Measurements from ENCODE around the gene MICA. TPM values are rescaled to one million over a fixed set of nuclear protein-coding genes. Genes with fewer than 3 reads are reported as not detected.

MICA gene
- total and polyA plus RNA-seq, 9 of the 15 experiments (the other 6 are each of a cell fraction or from before 2014, with no cell fraction given): 11.8 to 24.6 (median 16.7) TPM

GRCh38 chr6:31419842-31420241 is 16.4 kb downstream of the MICA start:
- Histone ChIP-seq H3K36me3 (ENCODE audit: control insufficient read depth, insufficient read depth, low read length) (peaks cover 12% of the 10 kb centered on the region; the same call in 1 of the 3 replicates), H3K9me3 (replicated peaks; ENCODE audit: control insufficient read depth, insufficient read depth, low read depth, low read length) (no peaks in the 10 kb centered on the region), H3K4me2 (ENCODE audit: insufficient read depth, low read length) (no peak overlapping the region), H3K27me3 (ENCODE audit: control insufficient read depth in 2 of 2, insufficient read depth in 2 of 2, low read length in 2 of 2) (peaks cover 0 to 14% of the 10 kb centered on the region in 2 experiments; a peak in 2 of 5 replicates), H3K9me1 (ENCODE audit: control insufficient read depth, insufficient read depth, low read length) (no peaks in the 10 kb centered on the region), H2AFZ (ENCODE audit: low read depth, low read length) (no peak overlapping the region), H3K4me3 (no peak overlapping the region), H3K79me2 (ENCODE audit: control insufficient read depth, insufficient read depth, low read length) (no peaks in the 10 kb centered on the region), H3K27ac (ENCODE audit: extremely low read depth, low read depth, low read length) (no peak overlapping the region), H3K4me1 (replicated peaks in 1 of 2; ENCODE audit: control insufficient read depth in 2 of 2, insufficient read depth in 2 of 2, low read length in 2 of 2) (peaks cover 0 to 5% of the 10 kb centered on the region in 2 experiments; a peak in 3 of 5 replicates), H4K20me1 (replicated peaks; ENCODE audit: control insufficient read depth, insufficient read depth, low read length) (no peaks in the 10 kb centered on the region), H3K9ac (ENCODE audit: insufficient read depth in 1 of 2, low read depth in 2 of 2, low read length in 2 of 2) (no peak overlapping the region; a peak in 1 of 4 replicates)
- peak in 1 of 4 experiments; percentile 28 for DNase-seq (ENCODE audit: extremely low read depth in 1 of 4, low spot score in 3 of 4)
- CTCF ChIA-PET (ENCODE audit: low intra/inter-chr PET ratio): no interaction called here
- POLR2A ChIA-PET: interaction anchor here (0.8 kb wide), 1 partner anchor 12 kb away, joined by 3 read pairs; no protein-coding TSS in a partner anchor
- no peak for FAIRE-seq
- WGBS (ENCODE audit: insufficient coverage, low coverage, missing lambda C conversion rate): 2% methylated on average over 2 of the region's 2 CpGs
- no TSS peak for BruUV-seq (replicated peaks)
- in situ Hi-C loops (cut with MboI) (no loop called here), intact Hi-C loops (cut with micrococcal nuclease) (no loop called here)
- no peak for ATAC-seq
- TF ChIP-seq, protein P1, sequence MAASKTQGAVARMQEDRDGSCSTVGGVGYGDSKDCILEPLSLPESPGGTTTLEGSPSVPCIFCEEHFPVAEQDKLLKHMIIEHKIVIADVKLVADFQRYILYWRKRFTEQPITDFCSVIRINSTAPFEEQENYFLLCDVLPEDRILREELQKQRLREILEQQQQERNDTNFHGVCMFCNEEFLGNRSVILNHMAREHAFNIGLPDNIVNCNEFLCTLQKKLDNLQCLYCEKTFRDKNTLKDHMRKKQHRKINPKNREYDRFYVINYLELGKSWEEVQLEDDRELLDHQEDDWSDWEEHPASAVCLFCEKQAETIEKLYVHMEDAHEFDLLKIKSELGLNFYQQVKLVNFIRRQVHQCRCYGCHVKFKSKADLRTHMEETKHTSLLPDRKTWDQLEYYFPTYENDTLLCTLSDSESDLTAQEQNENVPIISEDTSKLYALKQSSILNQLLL (CRISPR knock-in tag; IDR thresholded peaks at IDR 0.05; ENCODE audit: borderline replicate concordance): no peak
- TF ChIP-seq, protein P2, sequence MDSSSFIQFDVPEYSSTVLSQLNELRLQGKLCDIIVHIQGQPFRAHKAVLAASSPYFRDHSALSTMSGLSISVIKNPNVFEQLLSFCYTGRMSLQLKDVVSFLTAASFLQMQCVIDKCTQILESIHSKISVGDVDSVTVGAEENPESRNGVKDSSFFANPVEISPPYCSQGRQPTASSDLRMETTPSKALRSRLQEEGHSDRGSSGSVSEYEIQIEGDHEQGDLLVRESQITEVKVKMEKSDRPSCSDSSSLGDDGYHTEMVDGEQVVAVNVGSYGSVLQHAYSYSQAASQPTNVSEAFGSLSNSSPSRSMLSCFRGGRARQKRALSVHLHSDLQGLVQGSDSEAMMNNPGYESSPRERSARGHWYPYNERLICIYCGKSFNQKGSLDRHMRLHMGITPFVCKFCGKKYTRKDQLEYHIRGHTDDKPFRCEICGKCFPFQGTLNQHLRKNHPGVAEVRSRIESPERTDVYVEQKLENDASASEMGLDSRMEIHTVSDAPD (CRISPR knock-in tag; IDR thresholded peaks at IDR 0.05): no peak
- TF ChIP-seq OTX1 (CRISPR knock-in tag; IDR thresholded peaks at IDR 0.05) (peak; percentile 83), SNIP1 (IDR thresholded peaks at IDR 0.05; ENCODE audit: low read depth) (no peak), MTA3 (IDR thresholded peaks at IDR 0.05; ENCODE audit: borderline replicate concordance) (no peak), FOSL1 (tag; conservative IDR thresholded peaks at IDR 0.05) (peak; percentile 58), RB1 (IDR thresholded peaks at IDR 0.05; ENCODE audit: low read depth) (no peak), EHMT2 (IDR thresholded peaks at IDR 0.05) (0 out of 2 replicates have a peak, but pooled peaks have one; percentile 9), SMARCE1 (IDR thresholded peaks at IDR 0.05) (0 out of 2 replicates have a peak, but pooled peaks have one; percentile 18), ELF4 (CRISPR knock-in tag; IDR thresholded peaks at IDR 0.05) (0 out of 2 replicates have a peak, but pooled peaks have one; percentile 58), ZNF133 (CRISPR knock-in tag; IDR thresholded peaks at IDR 0.05) (no peak), CBFA2T3 (IDR thresholded peaks at IDR 0.05) (peak; percentile 12; the same call in 1 of the 2 replicates), ZEB2 (IDR thresholded peaks at IDR 0.05) (peak; percentile 48; the same call in 1 of the 2 replicates), JUND (IDR thresholded peaks at IDR 0.05; ENCODE audit: borderline replicate concordance, low read depth, low read length) (peak; percentile 61), JUND (tag; IDR thresholded peaks at IDR 0.05; ENCODE audit: borderline replicate concordance, low read depth, low read length) (peak; percentile 55; the same call in 1 of the 3 replicates), KLF6 (CRISPR knock-in tag; IDR thresholded peaks at IDR 0.05; ENCODE audit: borderline replicate concordance) (no peak), EZH2 (IDR thresholded peaks at IDR 0.05; ENCODE audit: borderline replicate concordance, low read depth, low read length) (no peak)
- TF ChIP-seq, protein P3, sequence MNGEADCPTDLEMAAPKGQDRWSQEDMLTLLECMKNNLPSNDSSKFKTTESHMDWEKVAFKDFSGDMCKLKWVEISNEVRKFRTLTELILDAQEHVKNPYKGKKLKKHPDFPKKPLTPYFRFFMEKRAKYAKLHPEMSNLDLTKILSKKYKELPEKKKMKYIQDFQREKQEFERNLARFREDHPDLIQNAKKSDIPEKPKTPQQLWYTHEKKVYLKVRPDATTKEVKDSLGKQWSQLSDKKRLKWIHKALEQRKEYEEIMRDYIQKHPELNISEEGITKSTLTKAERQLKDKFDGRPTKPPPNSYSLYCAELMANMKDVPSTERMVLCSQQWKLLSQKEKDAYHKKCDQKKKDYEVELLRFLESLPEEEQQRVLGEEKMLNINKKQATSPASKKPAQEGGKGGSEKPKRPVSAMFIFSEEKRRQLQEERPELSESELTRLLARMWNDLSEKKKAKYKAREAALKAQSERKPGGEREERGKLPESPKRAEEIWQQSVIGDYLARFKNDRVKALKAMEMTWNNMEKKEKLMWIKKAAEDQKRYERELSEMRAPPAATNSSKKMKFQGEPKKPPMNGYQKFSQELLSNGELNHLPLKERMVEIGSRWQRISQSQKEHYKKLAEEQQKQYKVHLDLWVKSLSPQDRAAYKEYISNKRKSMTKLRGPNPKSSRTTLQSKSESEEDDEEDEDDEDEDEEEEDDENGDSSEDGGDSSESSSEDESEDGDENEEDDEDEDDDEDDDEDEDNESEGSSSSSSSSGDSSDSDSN (IDR thresholded peaks at IDR 0.05; ENCODE audit: borderline replicate concordance in 1 of 2, low read depth in 2 of 2, low read length in 2 of 2): no peak
